Ascending aorta (tissue), 2 donors: ENCODE results near the gene HDGFL2. TPM values are rescaled to one million over a fixed set of nuclear protein-coding genes. Genes with fewer than 3 reads are reported as not detected.
A peak's percentile ranks its signal among the peaks of the same experiment; 100 is the strongest.

Source experiments
- DNase-seq, 2 donors: peaks; one replicate each; pipeline ENCODE4 v3.0.0-alpha.2; 2019; ENCODE audit warnings: low spot score in 2 of 2
- H3K27ac ChIP-seq, 2 donors: fragments of 200-600 bp; sonication (generic); one replicate each; pipeline ENCODE4 v1.5.1; 2016 to 2017; ENCODE audit warnings: mild to moderate bottlenecking in 1 of 2
- H3K27me3 ChIP-seq: fragments of 200-600 bp; sonication (generic); one replicate; pipeline ENCODE4 v1.5.1; 2017
- H3K36me3 ChIP-seq, 2 donors: fragments of 200-600 bp; sonication (generic); one replicate each; pipeline ENCODE4 v1.5.1; 2016
- H3K4me1 ChIP-seq, 2 donors: fragments of 200-600 bp; sonication (generic); one replicate each; pipeline ENCODE4 v1.5.1; 2016 to 2017; ENCODE audit warnings: mild to moderate bottlenecking in 1 of 2
- H3K4me3 ChIP-seq, 2 donors: fragments of 200-600 bp; sonication (generic); one replicate each; pipeline ENCODE4 v1.5.1; 2016 to 2017; ENCODE audit warnings: mild to moderate bottlenecking in 1 of 2
- H3K9me3 ChIP-seq, 2 donors: fragments of 200-600 bp; sonication (generic); one replicate each; pipeline ENCODE4 v1.5.1; 2016
- CTCF ChIP-seq, 3 experiments: fragments of 200-600 bp in 2 of 3; fragments of 450-650 bp in 1 of 3; sonication (generic) in 2 of 3; IDR thresholded peaks; one replicate each; pipeline ENCODE4 v1.5.1; 2016 to 2019; ENCODE audit warnings: antibody characterized with exemption in 3 of 3, mild to moderate bottlenecking in 1 of 3, moderate library complexity in 1 of 3
- intact Hi-C: fragments of 100-400 bp; cut with DNase I; formaldehyde crosslinking; loops from one replicate; pipeline ENCODE4 v1.15.1; 2023
- total RNA-seq: library from RNA; depleted of rRNA; stranded (reverse); fragments of >200 nt; gene quantifications from one replicate; pipeline ENCODE4 v1.1.0, GENCODE V29; 2016

Gene HDGFL2
- total RNA-seq, 1 donor from 2014 or later: 15.4 TPM

GRCh38 chr19:4464815-4465581 lies 7.1 kb upstream of the HDGFL2 start:
- Histone ChIP-seq H3K36me3 (no peaks in the 10 kb centered on the region), H3K9me3 (no peaks in the 10 kb centered on the region), H3K27ac (no peak overlapping the region), H3K4me3 (no peak overlapping the region), H3K4me1 (no peaks in the 10 kb centered on the region), H3K27me3 (no peaks in the 10 kb centered on the region)
- intact Hi-C loops: no loop called here
- TF ChIP-seq CTCF (IDR thresholded peaks at IDR 0.05): no peak
- DNase-seq: no peak

GRCh38 chr19:4467835-4468234 lies 4.3 kb upstream of the HDGFL2 start:
- Histone ChIP-seq H3K36me3 (no peaks in the 10 kb centered on the region), H3K9me3 (no peaks in the 10 kb centered on the region), H3K4me3 (no peak overlapping the region), H3K4me1 (peaks cover 0 to 8% of the 10 kb centered on the region in 2 donors), H3K27ac (no peak overlapping the region), H3K27me3 (no peaks in the 10 kb centered on the region)
- no peak for TF ChIP-seq CTCF (IDR thresholded peaks at IDR 0.05)
- DNase-seq: no peak
- intact Hi-C loops: no loop called here

GRCh38 chr19:4471403-4472173 lies 509 bp upstream of the HDGFL2 start:
- TF ChIP-seq CTCF (IDR thresholded peaks at IDR 0.05): no peak
- Histone ChIP-seq H3K27ac (peak overlapping the region; percentile 58 to 81), H3K4me1 (peaks cover 7 to 28% of the 10 kb centered on the region in 2 donors), H3K36me3 (peaks cover 9 to 11% of the 10 kb centered on the region in 2 donors), H3K27me3 (no peaks in the 10 kb centered on the region), H3K9me3 (no peaks in the 10 kb centered on the region), H3K4me3 (peak overlapping the region; percentile 94 to 100)
- intact Hi-C loops: loop anchor here (1.0 to 5.0 kb wide), 4 partner anchors 14 to 224 kb away; partner anchors contain the start of genes CHAF1A, MPND, SH3GL1 and UBXN6
- peak; percentile 99 to 100 for DNase-seq

- H3K4me1 ChIP-seq: peaks cover 7 to 28% of the 10 kb centered on the region in 2 donors
- peaks cover 20 to 23% of the 10 kb centered on the region in 2 donors for H3K36me3 ChIP-seq
- H3K27me3 ChIP-seq: no peaks in the 10 kb centered on the region
- TF ChIP-seq CTCF (IDR thresholded peaks at IDR 0.05): no peak
- intact Hi-C loops: loop anchor here (5.0 kb wide), 2 partner anchors 71 to 226 kb away; partner anchors contain the start of genes CHAF1A, SH3GL1 and YJU2
- no peak overlapping the region for H3K27ac ChIP-seq
- no peak for DNase-seq
- H3K4me3 ChIP-seq: peak overlapping the region; percentile 94 to 100
- H3K9me3 ChIP-seq: no peaks in the 10 kb centered on the region
These were observed 1.1 kb downstream of the HDGFL2 start for GRCh38 chr19:4473011-4473762.

GRCh38 chr19:4473763-4474513 lies 1.8 kb downstream of the HDGFL2 start:
- H3K36me3 ChIP-seq: peaks cover 20 to 27% of the 10 kb centered on the region in 2 donors
- H3K4me1 ChIP-seq: peaks cover 7 to 28% of the 10 kb centered on the region in 2 donors
- H3K27me3 ChIP-seq: no peaks in the 10 kb centered on the region
- H3K4me3 ChIP-seq: peak overlapping the region; percentile 94 to 100
- no peaks in the 10 kb centered on the region for H3K9me3 ChIP-seq
- intact Hi-C loops: loop anchor here (5.0 kb wide), 2 partner anchors 72 to 227 kb away; partner anchors contain the start of genes CHAF1A, SH3GL1 and YJU2
- no peak for DNase-seq
- H3K27ac ChIP-seq: no peak overlapping the region
- no peak for TF ChIP-seq CTCF (IDR thresholded peaks at IDR 0.05)
